Measurements from ENCODE around the gene ZNF710.

- TF ChIP-seq CTCF (IDR thresholded peaks at IDR 0.05; ENCODE audit: low read depth, low read length, poor library complexity, severe bottlenecking) (no peak), EZH2phosphoT487 (IDR thresholded peaks at IDR 0.05; ENCODE audit: borderline replicate concordance, low read length) (no peak)
Measured at GRCh38 chr15:90126022-90126421, 124.9 kb downstream of the ZNF710 start.
